GM12878 (cell line): Measurements from ENCODE around the gene PCCA. TPM values are rescaled to one million over a fixed set of nuclear protein-coding genes. Genes with fewer than 3 reads are reported as not detected.

Experiments
- ATAC-seq: fragments of 200-7000 bp; cut with Tn5 transposase; 3 replicates; pipeline ENCODE4 v1.9.1; 2020; ENCODE audit warnings: mild to moderate bottlenecking, moderate library complexity
- BruUV-seq: library from RNA; stranded (reverse); fragments of 400-500 nt; replicated peaks from 2 replicates; lab custom pipeline; 2021; lab: Mats Ljungman, UMichigan
- CTCF ChIA-PET: fragments of 300-600 bp; sonication (Branson Sonifier 250); formaldehyde crosslinking; extraction: SDS; loops from one replicate; lab custom pipeline; 2021; ENCODE audit warnings: inconsistent platforms; lab: Yijun Ruan, JAX
- POLR2A ChIA-PET: fragments of 350-600 bp; formaldehyde crosslinking; extraction: SDS; loops from one replicate; lab custom pipeline; 2021; ENCODE audit warnings: inconsistent platforms; lab: Charles Lee
- RAD21 ChIA-PET: fragments of 300-600 bp; sonication (Branson Sonifier 250); formaldehyde crosslinking; loops from one replicate; lab custom pipeline; 2023; ENCODE audit warnings: antibody characterized with exemption; ENCODE audit not compliant: unreplicated experiment; lab: Charles Lee
- SMC1A ChIA-PET: fragments of 300-600 bp; sonication (Branson Sonifier 250); formaldehyde crosslinking; loops from one replicate; lab custom pipeline; 2023; ENCODE audit not compliant: unreplicated experiment, uncharacterized antibody; lab: Charles Lee
- DNase-seq: peaks from one replicate; pipeline ENCODE4 v3.0.0-alpha.2; 2011; ENCODE audit warnings: low read depth, low spot score
- FAIRE-seq: peaks from 3 replicates; lab custom pipeline; 2011; peaks lifted over from hg19 to GRCh38; lab: Jason Lieb, UNC
- H2AFZ ChIP-seq: 2 replicates; pipeline ENCODE4 v1.6.0; 2011; ENCODE audit warnings: low read depth, low read length, control low read depth; ENCODE audit not compliant: control insufficient read depth
- H3K27ac ChIP-seq: 2 replicates; pipeline ENCODE4 v1.5.1; 2011; ENCODE audit warnings: control low read depth; ENCODE audit not compliant: control insufficient read depth, insufficient read depth
- H3K27me3 ChIP-seq, 2 experiments: replicated peaks in 1 of 2; 2 replicates each; pipeline versions ENCODE4 v1.6.0 to v1.6.1; 2011; ENCODE audit warnings: low read length in 1 of 2; ENCODE audit not compliant: control insufficient read depth in 2 of 2, insufficient read depth in 2 of 2
- H3K36me3 ChIP-seq, 2 experiments: 2 replicates each; pipeline ENCODE4 v1.5.1; 2011; ENCODE audit warnings: low read length in 1 of 2; ENCODE audit not compliant: control insufficient read depth in 2 of 2, insufficient read depth in 2 of 2
- H3K4me1 ChIP-seq: 2 replicates; pipeline ENCODE4 v1.6.1; 2011; ENCODE audit warnings: mild to moderate bottlenecking, low read length, moderate library complexity, mixed read lengths; ENCODE audit not compliant: control insufficient read depth, insufficient read depth
- H3K4me2 ChIP-seq: 2 replicates; pipeline ENCODE4 v1.6.0; 2011; ENCODE audit warnings: control low read depth; ENCODE audit not compliant: control insufficient read depth, insufficient read depth
- H3K4me3 ChIP-seq: fragments of 200-600 bp; sonication (generic); 2 replicates; pipeline ENCODE4 v1.5.1; 2016
- H3K79me2 ChIP-seq: 2 replicates; pipeline ENCODE4 v1.6.0; 2011; ENCODE audit warnings: low read length; ENCODE audit not compliant: control insufficient read depth, insufficient read depth
- H3K9ac ChIP-seq: 2 replicates; pipeline ENCODE4 v1.8.0; 2011; ENCODE audit warnings: low read length, control low read depth, mixed read lengths; ENCODE audit not compliant: control insufficient read depth, insufficient read depth
- H3K9me3 ChIP-seq: replicated peaks from 3 replicates; pipeline ENCODE4 v1.5.1; 2011; ENCODE audit warnings: mild to moderate bottlenecking, low read length; ENCODE audit not compliant: control insufficient read depth, insufficient read depth
- H4K20me1 ChIP-seq: 2 replicates; pipeline ENCODE4 v1.6.0; 2011; ENCODE audit not compliant: control insufficient read depth, insufficient read depth
- ATF3 ChIP-seq: IDR thresholded peaks from 2 replicates; pipeline ENCODE4 v1.6.1; 2011; ENCODE audit warnings: low read depth, mild to moderate bottlenecking, low read length, moderate library complexity, borderline replicate concordance; ENCODE audit errors: extremely low read depth
- DPF2 ChIP-seq: fragments of 450-650 bp; IDR thresholded peaks from 2 replicates; pipeline ENCODE4 v1.6.1; 2017; ENCODE audit warnings: mild to moderate bottlenecking
- HCFC1 ChIP-seq: fragments of 150-350 bp; IDR thresholded peaks from 2 replicates; pipeline ENCODE4 v1.6.1; 2014; ENCODE audit warnings: low read length
- HDAC6 ChIP-seq: fragments of 200-600 bp; sonication (generic); IDR thresholded peaks from one replicate; pipeline ENCODE4 v1.8.0; 2017; ENCODE audit warnings: antibody characterized with exemption; ENCODE audit not compliant: unreplicated experiment
- MTA3 ChIP-seq: IDR thresholded peaks from 2 replicates; pipeline ENCODE4 v1.6.1; 2012; ENCODE audit warnings: low read length, inconsistent platforms, borderline replicate concordance
- NRF1 ChIP-seq: conservative IDR thresholded peaks from 2 replicates; pipeline ENCODE4 v1.6.1; 2011; ENCODE audit warnings: mild to moderate bottlenecking, low read depth, low read length, improper control_type of control experiment
- SMAD5 ChIP-seq: IDR thresholded peaks from 2 replicates; pipeline ENCODE4 v1.6.1; 2016; ENCODE audit warnings: antibody characterized with exemption, low read depth
- TAF1 ChIP-seq: IDR thresholded peaks from 2 replicates; pipeline ENCODE4 v1.6.1; 2011; ENCODE audit warnings: mild to moderate bottlenecking, low read depth, low read length, borderline replicate concordance
- YY1 ChIP-seq: IDR thresholded peaks from 2 replicates; pipeline ENCODE4 v1.6.1; 2011; ENCODE audit warnings: low read depth, mild to moderate bottlenecking, low read length
- ZBED1 ChIP-seq: IDR thresholded peaks from 2 replicates; pipeline ENCODE4 v1.6.1; 2016; ENCODE audit warnings: borderline replicate concordance
- ZBTB40 ChIP-seq: fragments of 450-650 bp; IDR thresholded peaks from 2 replicates; pipeline ENCODE4 v1.6.1; 2016; ENCODE audit warnings: mild to moderate bottlenecking, moderate library complexity, borderline replicate concordance
- ZNF592 ChIP-seq: fragments of 450-650 bp; IDR thresholded peaks from 2 replicates; pipeline ENCODE4 v1.6.1; 2017; ENCODE audit warnings: mild to moderate bottlenecking, moderate library complexity
- ZSCAN29 ChIP-seq: fragments of 450-650 bp; IDR thresholded peaks from 2 replicates; pipeline ENCODE4 v1.6.1; 2017; ENCODE audit warnings: mild to moderate bottlenecking, moderate library complexity
- WGBS: methylation state at CpG from one replicate; pipeline ENCODE4 v1.1.6; 2016; ENCODE audit warnings: low lambda C conversion rate; ENCODE audit not compliant: insufficient replicate concordance, insufficient coverage; ENCODE audit errors: missing lambda C conversion rate; 5-methylcytosine and 5-hydroxymethylcytosine counted together
- in situ Hi-C: fragments of 300-500 bp; cut with MboI; formaldehyde crosslinking; loops from 9 replicates; pipeline ENCODE4 v1.14.3; 2018; ENCODE audit warnings: mixed read lengths
- intact Hi-C: fragments of 100-400 bp; cut with micrococcal nuclease; formaldehyde crosslinking; loops from one replicate; pipeline ENCODE4 v1.14.2; 2022; ENCODE audit not compliant: unreplicated experiment
- polyA plus RNA-seq, 11 experiments: library from polyadenylated mRNA; depleted of rRNA in 4 of 11; unstranded in 6 of 11; stranded (reverse) in 5 of 11; fragments of >200 nt; fragmentation: Nextera tagmentation in 4 of 11; fragmentation: Illumina TruSeq in 1 of 11; extraction: Ambion mirVana in 4 of 11; extraction: Trizol in 1 of 11; gene quantifications; 1 replicate in 1 of 11; 2 replicates in 10 of 11; pipeline versions ENCODE4 v1.2.1 to v1.2.3, GENCODE V29; 2011 to 2016; ENCODE audit warnings: inconsistent platforms in 2 of 11, missing spikeins in 2 of 11, low read depth in 1 of 11
- total RNA-seq, 4 experiments: library from RNA; depleted of rRNA in 3 of 4; stranded (reverse); fragments of >200 nt in 3 of 4; fragmentation: Illumina TruSeq in 1 of 4; extraction: Trizol in 1 of 4; gene quantifications; 2 replicates each; pipeline versions ENCODE4 v1.2.1 to v1.2.3, GENCODE V29; 2013 to 2021

PCCA gene
- total and polyA plus RNA-seq, 10 of the 15 experiments (the other 5 are each of a cell fraction or from before 2014, with no cell fraction given), result 5.9 to 18.2 (median 12.4) TPM

- TF ChIP-seq ATF3 (no peak), HDAC6 (no peak), MTA3 (no peak), YY1 (no peak), HCFC1 (no peak), ZSCAN29 (no peak)
Observed at GRCh38 chr13:100513987-100514670, 425.2 kb downstream of the PCCA start (continued).

- 10% methylated on average over 5 of the region's 5 CpGs for WGBS
- peaks cover 4% of the 10 kb centered on the region; the same call in 1 of the 2 replicates for H3K4me1 ChIP-seq
- CTCF ChIA-PET, result interaction anchor here (0.7 to 6.0 kb wide), 37 partner anchors 8 to 989 kb away, joined by 3 to 60 read pairs (median 4); no protein-coding TSS in a partner anchor
- H4K20me1 ChIP-seq, result no peaks in the 10 kb centered on the region
- H3K27ac ChIP-seq, result no peak overlapping the region
- no peaks in the 10 kb centered on the region for H3K9me3 ChIP-seq
- no peak overlapping the region for H3K4me3 ChIP-seq
- BruUV-seq, result no TSS peak
- H3K79me2 ChIP-seq, result no peaks in the 10 kb centered on the region
- no peak overlapping the region for H3K4me2 ChIP-seq
- SMC1A ChIA-PET, result interaction anchor here (0.7 to 2.2 kb wide), 19 partner anchors 15 to 1245 kb away, joined by 3 to 8 read pairs (median 4); no protein-coding TSS in a partner anchor
- peaks cover 0 to 3% of the 10 kb centered on the region in 2 experiments; a peak in 1 of 4 replicates for H3K36me3 ChIP-seq
- POLR2A ChIA-PET, result no interaction called here
- peak; percentile 80 for FAIRE-seq
- RAD21 ChIA-PET, result interaction anchor here (0.7 to 2.2 kb wide), 16 partner anchors 8 to 973 kb away, joined by 3 to 13 read pairs (median 4); no protein-coding TSS in a partner anchor
- no peaks in the 10 kb centered on the region for H3K27me3 ChIP-seq
- peak; percentile 99 for ATAC-seq
- DNase-seq, result peak; percentile 27
- in situ Hi-C loops (loop anchor here (5.0 to 10.0 kb wide), 3 partner anchors 280 to 858 kb away; no protein-coding TSS in a partner anchor), intact Hi-C loops (loop anchor here (1.0 to 10.0 kb wide), 7 partner anchors 148 to 1073 kb away; no protein-coding TSS in a partner anchor)
- no peak overlapping the region for H2AFZ ChIP-seq
- no peak overlapping the region for H3K9ac ChIP-seq
- TF ChIP-seq ZBED1, result no peak
- TF ChIP-seq NRF1, result no peak
- TF ChIP-seq ZNF592, result no peak
- TF ChIP-seq TAF1, result no peak
- TF ChIP-seq SMAD5, result no peak
- TF ChIP-seq DPF2, result no peak
- TF ChIP-seq ZBTB40, result no peak
Observed at GRCh38 chr13:100514788-100515409, 426.0 kb downstream of the PCCA start.
